ENCODE results near the gene EML1. TPM values are rescaled to one million over a fixed set of nuclear protein-coding genes. Genes with fewer than 3 reads are reported as not detected.

EML1 gene
- total RNA-seq, 1 experiment from 2014 or later = 7.2 TPM

DNA sequence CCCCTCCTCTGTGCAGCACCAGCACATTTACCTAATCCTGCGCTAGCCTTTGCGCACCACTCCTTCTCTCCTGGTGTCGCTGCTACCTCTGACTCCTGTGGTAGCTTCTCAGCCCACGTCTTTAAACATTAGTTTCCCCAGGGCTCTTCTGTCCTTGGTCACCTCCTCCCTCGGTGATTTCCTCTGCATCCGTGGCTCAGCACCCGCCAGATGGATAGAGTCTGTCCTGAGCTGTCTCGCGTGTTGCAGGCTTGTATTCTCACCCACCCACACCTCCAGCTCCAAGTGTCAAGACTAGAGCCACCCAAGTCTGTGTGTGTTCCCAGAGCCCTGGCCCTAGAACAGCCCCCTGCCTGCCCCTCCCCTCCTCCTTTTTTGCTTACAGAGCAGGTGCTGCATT lies 83.2 kb downstream of the EML1 start:
- Histone ChIP-seq H3K4me1 (peaks cover 4% of the 10 kb centered on the region), H3K36me3 (ENCODE audit: control insufficient read depth, insufficient read depth, low read length) (no peaks in the 10 kb centered on the region), H3K27me3 (replicated peaks; ENCODE audit: control insufficient read depth, insufficient read depth, low read length) (no peaks in the 10 kb centered on the region), H3K9me3 (no peaks in the 10 kb centered on the region), H3K4me3 (ENCODE audit: low read depth, low read length) (no peak overlapping the region)
- CTCF ChIA-PET = no interaction called here
- POLR2A ChIA-PET = no interaction called here
- no peak for DNase-seq
- Mint-ChIP-seq H3K27ac (ENCODE audit: unreplicated experiment) (no peak overlapping the region), H3K27me3 (ENCODE audit: insufficient read depth, unreplicated experiment) (peaks cover 3% of the 10 kb centered on the region), H3K9me3 (ENCODE audit: unreplicated experiment) (no peaks in the 10 kb centered on the region), H3K36me3 (ENCODE audit: insufficient read depth, unreplicated experiment) (no peaks in the 10 kb centered on the region), H3K4me3 (ENCODE audit: unreplicated experiment) (no peak overlapping the region), H3K4me1 (ENCODE audit: low read depth, unreplicated experiment) (peaks cover 6% of the 10 kb centered on the region)
- BruUV-seq (replicated peaks) = no TSS peak
- TF ChIP-seq CTCF (IDR thresholded peaks at IDR 0.05; ENCODE audit: insufficient read depth in 1 of 2, low read depth in 1 of 2, low read length in 1 of 2, severe bottlenecking in 1 of 2, unreplicated experiment in 1 of 2) = no peak
- intact Hi-C loops (cut with micrococcal nuclease; ENCODE audit: unreplicated experiment) = no loop called here

GRCh38 chr14:99878563-99878962 lies 85.3 kb downstream of the EML1 start:
- no TSS peak for BruUV-seq (replicated peaks)
- Mint-ChIP-seq H3K27ac (ENCODE audit: unreplicated experiment) (no peak overlapping the region), H3K9me3 (ENCODE audit: unreplicated experiment) (no peaks in the 10 kb centered on the region), H3K27me3 (ENCODE audit: insufficient read depth, unreplicated experiment) (peaks cover 3% of the 10 kb centered on the region), H3K4me1 (ENCODE audit: low read depth, unreplicated experiment) (peaks cover 6% of the 10 kb centered on the region), H3K4me3 (ENCODE audit: unreplicated experiment) (no peak overlapping the region), H3K36me3 (ENCODE audit: insufficient read depth, unreplicated experiment) (no peaks in the 10 kb centered on the region)
- Histone ChIP-seq H3K36me3 (ENCODE audit: control insufficient read depth, insufficient read depth, low read length) (no peaks in the 10 kb centered on the region), H3K4me1 (peaks cover 4% of the 10 kb centered on the region), H3K4me3 (ENCODE audit: low read depth, low read length) (no peak overlapping the region), H3K27me3 (replicated peaks; ENCODE audit: control insufficient read depth, insufficient read depth, low read length) (no peaks in the 10 kb centered on the region), H3K9me3 (no peaks in the 10 kb centered on the region)
- intact Hi-C loops (cut with micrococcal nuclease; ENCODE audit: unreplicated experiment) = no loop called here
- no peak for TF ChIP-seq CTCF (IDR thresholded peaks at IDR 0.05; ENCODE audit: insufficient read depth in 1 of 2, low read depth in 1 of 2, low read length in 1 of 2, severe bottlenecking in 1 of 2, unreplicated experiment in 1 of 2)
- CTCF ChIA-PET = interaction anchor here (0.6 kb wide), 1 partner anchor 555 kb away, joined by 3 read pairs; no protein-coding TSS in a partner anchor
- POLR2A ChIA-PET = no interaction called here
- DNase-seq = no peak

- intact Hi-C loops (cut with micrococcal nuclease; ENCODE audit: unreplicated experiment) = no loop called here
- H3K9me3 ChIP-seq = no peaks in the 10 kb centered on the region
- H3K36me3 Mint-ChIP-seq (ENCODE audit: insufficient read depth, unreplicated experiment) = no peaks in the 10 kb centered on the region
- peaks cover 4% of the 10 kb centered on the region for H3K4me1 ChIP-seq
- H3K4me1 Mint-ChIP-seq (ENCODE audit: low read depth, unreplicated experiment) = peaks cover 6% of the 10 kb centered on the region
- H3K27me3 Mint-ChIP-seq (ENCODE audit: insufficient read depth, unreplicated experiment) = peaks cover 3% of the 10 kb centered on the region
- H3K27ac Mint-ChIP-seq (ENCODE audit: unreplicated experiment) = no peak overlapping the region
- H3K27me3 ChIP-seq (replicated peaks; ENCODE audit: control insufficient read depth, insufficient read depth, low read length) = no peaks in the 10 kb centered on the region
- ChIA-PET CTCF (interaction anchor here (0.6 to 1.2 kb wide), 2 partner anchors 196 to 556 kb away, joined by 3 read pairs; partner anchors contain the start of gene CYP46A1), POLR2A (no interaction called here)
- no TSS peak for BruUV-seq (replicated peaks)
- no peak overlapping the region for H3K4me3 ChIP-seq (ENCODE audit: low read depth, low read length)
- H3K9me3 Mint-ChIP-seq (ENCODE audit: unreplicated experiment) = no peaks in the 10 kb centered on the region
- no peaks in the 10 kb centered on the region for H3K36me3 ChIP-seq (ENCODE audit: control insufficient read depth, insufficient read depth, low read length)
- no peak for TF ChIP-seq CTCF (IDR thresholded peaks at IDR 0.05; ENCODE audit: insufficient read depth in 1 of 2, low read depth in 1 of 2, low read length in 1 of 2, severe bottlenecking in 1 of 2, unreplicated experiment in 1 of 2)
- H3K4me3 Mint-ChIP-seq (ENCODE audit: unreplicated experiment) = no peak overlapping the region
- no peak for DNase-seq
Measured at GRCh38 chr14:99879401-99880295, 86.4 kb downstream of the EML1 start.
